Fibroblast of skin of right quadriceps (primary cell): ENCODE measurements around the gene ITPR1.
"Not testable (repeated sequence)": the region's sequence is repeated elsewhere in the genome, so short reads cannot be mapped to it uniquely, and the experiment has no call there.

ENCODE experiments used
- DNase-seq: peaks from one replicate; pipeline ENCODE4 v3.0.0-alpha.2; 2013

Gene ITPR1

GRCh38 chr3:4749567-4750002 is 256.4 kb downstream of the ITPR1 start:
- no peak for DNase-seq

DNA sequence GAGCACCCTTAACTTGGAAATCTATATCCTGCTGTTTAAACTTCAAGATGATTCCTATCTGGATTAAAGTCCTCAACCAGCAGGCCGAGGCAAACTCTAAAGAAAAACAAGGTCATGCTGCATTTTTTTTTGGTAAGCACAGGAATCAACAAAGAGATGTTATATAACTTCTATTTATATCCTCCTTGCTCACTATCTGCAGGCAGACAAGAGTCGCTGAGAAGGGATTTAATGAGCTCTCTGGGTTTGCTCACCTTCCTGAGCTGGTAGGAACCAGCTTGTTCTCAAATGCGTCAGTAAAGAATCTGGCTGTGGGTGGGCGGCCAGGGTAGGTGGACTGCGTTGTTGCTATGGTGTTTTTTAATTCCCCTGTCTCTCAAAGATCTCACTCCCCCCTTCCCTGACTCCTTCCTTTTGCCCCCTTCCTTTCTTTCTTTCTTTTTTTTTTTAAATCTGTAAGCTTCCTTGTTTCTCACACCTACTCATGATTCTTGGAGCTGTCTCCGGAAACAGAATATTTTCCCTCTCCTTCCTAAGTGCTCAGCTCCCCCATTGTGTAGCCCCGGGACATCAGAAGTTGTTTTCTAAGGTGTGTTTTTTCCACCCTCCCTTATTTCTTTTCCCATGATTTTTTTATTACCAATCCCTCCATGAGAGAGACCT is 257.3 kb downstream of the ITPR1 start:
- peak; percentile 47 for DNase-seq

DNA sequence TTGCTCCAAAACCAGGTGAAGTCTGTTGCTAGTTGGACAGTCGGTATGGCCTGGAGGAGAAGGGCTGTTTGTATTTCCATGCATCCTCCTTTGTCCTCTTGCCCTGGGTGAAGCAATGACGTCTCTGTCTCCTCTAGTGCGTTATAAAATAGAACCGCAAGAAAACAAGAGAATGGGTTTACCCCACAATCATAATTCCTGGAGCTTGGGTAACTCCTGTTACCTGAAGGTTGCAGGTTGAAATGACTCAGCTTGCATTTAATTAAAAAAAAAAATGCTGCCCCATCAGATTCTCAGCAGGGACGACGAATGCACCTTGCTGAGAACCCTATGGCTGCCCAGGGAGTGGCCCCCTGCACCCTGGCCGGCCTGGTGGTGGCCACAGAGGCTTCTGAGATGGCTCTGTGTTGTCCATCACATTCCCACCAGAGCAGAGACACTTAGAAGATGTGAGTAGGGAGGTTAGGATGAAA is 257.9 kb downstream of the ITPR1 start:
- no peak for DNase-seq

DNA sequence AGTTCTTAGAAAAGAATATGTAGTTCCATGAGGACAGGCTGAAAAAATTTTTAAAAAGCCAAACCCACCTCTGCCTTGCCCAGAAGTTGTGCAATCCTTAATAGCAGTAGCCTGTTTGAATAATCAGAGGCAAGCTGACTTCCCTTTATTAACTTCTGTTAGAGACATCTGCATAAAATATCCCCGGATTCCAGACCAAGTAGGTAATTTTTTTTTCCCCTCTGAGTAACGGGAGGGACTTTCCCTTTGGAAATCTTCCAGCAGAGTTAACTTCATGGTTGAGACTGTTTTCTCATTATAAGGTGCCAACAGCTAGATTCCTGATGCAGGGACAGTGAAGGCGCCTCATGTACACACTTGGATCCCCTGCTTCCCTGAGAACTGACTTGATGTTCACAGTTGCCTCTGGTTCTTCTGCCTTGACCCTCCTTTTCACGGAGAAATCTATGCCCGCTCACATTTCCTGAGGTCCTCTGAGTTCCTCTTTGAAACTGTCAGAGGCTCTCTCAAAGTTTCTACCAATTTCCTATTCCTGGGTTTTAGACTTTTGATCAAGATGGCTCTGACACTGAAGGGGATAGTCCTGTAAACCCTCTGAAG is 258.5 kb downstream of the ITPR1 start:
- peak; percentile 93 for DNase-seq

GRCh38 chr3:4752201-4753072 is 259.3 kb downstream of the ITPR1 start:
- peak; percentile 76 for DNase-seq

DNA sequence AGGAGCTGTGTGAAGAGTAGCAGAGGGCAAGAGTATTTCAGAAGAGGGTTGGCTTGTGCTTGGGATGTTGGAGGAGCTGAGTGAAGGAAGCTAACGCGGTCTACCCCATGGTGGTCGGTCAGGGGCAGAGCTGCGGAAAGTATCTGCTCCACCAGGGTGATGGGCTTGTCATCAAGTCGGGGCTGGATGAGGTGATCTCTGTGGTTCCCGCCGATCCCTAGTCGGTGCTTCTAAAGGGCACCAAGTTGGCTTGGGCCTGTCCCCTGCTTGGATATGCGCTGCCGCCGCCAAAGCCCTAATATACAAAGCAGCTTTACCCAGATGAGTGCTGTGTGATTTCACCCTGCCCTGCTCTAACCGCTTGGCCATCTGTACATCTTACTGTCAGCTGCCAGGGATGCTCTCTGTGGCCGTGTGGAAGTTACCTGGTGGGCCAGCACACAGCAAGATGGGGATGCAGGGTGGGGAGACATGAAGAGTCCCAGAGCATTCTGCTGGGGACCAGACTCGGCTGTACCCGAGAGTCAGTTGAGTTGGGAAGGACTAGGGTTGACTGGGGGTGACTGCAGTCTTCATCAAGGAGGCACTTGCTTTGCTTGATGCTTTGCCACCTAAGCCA is 260.0 kb downstream of the ITPR1 start:
- DNase-seq, result no peak

DNA sequence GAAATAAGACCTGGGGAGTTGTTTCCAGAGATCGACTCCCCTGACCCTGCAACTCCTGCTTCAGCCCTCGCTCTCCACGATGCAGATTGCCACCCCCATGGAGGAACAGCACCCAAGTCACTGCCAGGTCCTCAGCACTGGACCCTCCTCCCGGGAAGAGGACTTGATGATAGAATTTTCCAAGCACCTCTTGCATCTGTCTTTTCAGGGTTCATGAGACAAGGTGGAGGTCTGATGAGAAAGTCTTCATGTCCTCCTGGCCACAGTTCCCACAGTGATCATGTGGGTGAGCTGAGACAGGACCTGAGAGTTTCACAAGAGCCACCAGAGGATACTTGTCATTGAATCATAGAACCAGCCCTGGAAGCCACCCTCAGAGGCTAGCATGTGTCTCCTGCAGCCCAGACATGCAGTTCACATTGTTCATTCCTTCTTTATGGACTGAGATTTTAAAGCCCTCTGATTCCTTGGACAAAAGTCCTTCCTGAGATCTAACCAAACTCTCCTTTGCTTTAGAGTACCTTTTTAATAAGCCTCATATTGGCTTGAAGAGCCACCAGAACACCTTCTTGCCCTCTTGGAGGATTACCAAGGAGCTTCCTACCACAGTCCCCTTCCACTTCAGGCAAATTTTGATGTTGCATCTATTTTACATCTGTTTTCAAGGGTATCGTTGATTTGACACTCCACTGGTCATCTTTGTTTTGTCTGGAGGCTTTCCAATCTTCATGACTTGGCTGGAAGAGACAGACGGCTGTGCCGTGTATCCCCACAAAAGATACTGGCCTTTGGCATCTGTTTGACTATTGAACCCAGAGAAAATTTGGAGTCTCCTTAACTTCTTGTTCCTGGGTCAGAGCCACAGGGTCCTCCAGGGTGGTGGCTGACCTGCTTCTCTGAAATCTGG is 261.3 kb downstream of the ITPR1 start:
- no peak for DNase-seq

DNA sequence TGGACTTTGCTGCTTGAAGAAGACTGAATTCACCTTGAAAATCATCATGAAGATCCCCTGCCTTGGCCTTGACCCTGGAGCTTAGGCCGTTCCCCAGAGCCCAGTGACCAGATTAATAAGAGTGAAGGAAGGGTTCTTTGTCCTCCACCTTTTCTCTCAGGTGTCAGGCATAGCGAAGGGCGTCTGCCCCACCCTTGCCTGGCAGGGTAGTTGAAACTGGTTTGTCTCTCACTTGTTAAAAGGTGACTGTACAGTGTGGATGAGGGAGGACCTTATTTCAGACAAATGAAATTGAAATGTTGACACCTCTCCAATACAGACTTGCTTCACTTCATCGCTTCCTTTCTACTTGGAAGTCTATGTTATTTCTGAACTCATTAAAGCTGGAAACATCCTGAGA is 262.4 kb downstream of the ITPR1 start:
- no peak for DNase-seq

GRCh38 chr3:4756057-4756775 is 263.1 kb downstream of the ITPR1 start:
- no peak for DNase-seq

GRCh38 chr3:4756855-4757574 is 263.9 kb downstream of the ITPR1 start:
- DNase-seq, result no peak

DNA sequence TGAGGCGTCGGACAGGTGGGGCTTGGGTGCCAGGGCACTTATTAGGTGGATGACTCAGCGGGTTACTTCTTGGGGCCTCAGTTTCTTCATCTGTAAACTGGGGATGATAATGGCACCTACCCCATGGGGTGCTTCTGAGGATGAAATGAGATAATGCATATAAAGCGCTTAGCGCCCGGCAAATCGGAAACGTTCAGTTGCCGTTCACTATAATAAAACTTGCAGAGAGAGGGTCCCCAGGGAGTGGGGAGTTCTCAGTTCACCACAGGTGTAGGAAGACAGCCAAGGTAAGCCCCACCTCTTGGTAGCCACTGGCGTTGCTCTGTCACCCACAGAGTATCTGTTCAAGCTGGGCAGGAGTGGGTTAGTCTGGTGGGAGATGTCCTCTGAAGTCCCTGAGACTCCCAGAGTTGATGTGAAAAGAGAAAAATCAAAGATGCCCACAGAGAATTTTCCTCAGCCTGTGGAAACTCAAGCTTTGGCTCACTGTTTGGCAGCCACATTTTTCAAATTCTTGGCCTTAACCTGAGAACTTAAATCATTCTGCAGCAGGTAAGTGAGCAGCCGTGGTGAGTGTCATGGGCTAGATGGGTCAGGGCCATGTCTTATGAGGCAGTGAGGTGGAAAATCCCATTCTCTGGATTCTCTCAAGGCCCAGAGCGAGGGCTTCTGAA is 264.6 kb downstream of the ITPR1 start:
- DNase-seq, result no peak

GRCh38 chr3:4758249-4758860 is 265.2 kb downstream of the ITPR1 start:
- no peak for DNase-seq

DNA sequence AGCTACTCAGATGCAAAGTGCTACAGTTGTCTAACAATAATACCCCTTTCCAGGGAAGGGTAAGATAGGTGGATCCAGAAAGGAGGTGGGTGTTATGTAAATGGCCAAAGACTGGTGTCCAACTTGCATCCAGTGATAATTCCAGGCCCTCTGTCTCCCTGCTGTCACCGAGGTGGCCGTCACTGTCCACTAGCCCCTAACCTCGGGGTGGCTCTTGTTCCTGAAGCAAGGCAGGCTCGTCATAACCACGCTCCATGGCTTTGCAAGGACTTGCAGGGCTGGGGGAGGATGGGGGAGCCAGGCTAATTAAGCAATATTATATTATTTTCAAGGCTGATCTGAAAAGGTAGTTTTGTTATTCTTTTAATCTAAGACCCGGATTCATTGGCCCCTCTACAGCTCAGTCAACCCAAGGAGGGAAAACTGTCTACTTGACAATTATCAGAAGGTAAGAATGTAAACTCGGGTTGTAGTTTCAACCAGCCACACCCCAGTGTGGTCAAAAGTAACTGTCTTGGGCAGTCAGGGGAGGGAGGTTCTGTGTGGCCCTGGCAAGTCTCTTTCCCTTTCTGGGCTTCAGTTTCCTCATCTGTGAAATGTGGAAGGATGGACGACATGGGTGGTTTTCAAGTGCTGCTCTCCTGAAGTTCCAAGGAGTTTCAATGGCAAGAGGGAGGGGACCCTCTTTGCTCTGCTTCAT is 266.0 kb downstream of the ITPR1 start:
- no peak for DNase-seq

DNA sequence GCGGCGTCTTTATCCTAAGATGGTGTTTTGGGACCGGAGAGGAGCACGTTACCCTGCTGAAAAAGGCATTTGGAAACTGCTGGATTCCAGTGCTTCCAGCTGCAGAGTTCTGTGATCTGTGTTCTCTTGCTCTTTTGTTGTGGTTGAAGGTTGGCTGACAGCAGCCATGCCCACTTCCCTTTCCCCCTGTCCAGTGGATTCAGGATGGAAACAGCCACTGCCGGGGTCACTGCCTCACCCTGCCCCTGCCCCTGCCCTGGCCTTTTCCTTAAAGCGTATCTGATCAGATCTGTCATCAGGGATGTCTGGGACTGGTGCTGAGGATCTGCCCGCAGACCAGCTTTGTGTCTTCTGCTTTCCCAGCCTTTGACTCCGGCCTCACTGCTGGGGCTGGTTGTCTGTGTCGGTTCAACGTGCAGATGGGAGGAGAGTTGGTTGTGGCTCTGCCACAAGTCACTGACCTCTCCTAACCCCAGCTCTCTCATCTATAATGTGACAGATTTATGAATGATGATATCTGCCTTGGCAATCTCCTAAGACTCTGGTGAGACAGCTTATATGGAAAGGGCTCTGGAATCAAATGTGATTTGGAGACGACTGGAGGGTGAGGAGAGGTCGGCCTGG is 266.7 kb downstream of the ITPR1 start:
- no peak for DNase-seq

- DNase-seq, result no peak
These were observed 268.6 kb downstream of the ITPR1 start for GRCh38 chr3:4761759-4762158.

GRCh38 chr3:4762481-4763230 is 269.5 kb downstream of the ITPR1 start:
- DNase-seq, result not testable (repeated sequence)

DNA sequence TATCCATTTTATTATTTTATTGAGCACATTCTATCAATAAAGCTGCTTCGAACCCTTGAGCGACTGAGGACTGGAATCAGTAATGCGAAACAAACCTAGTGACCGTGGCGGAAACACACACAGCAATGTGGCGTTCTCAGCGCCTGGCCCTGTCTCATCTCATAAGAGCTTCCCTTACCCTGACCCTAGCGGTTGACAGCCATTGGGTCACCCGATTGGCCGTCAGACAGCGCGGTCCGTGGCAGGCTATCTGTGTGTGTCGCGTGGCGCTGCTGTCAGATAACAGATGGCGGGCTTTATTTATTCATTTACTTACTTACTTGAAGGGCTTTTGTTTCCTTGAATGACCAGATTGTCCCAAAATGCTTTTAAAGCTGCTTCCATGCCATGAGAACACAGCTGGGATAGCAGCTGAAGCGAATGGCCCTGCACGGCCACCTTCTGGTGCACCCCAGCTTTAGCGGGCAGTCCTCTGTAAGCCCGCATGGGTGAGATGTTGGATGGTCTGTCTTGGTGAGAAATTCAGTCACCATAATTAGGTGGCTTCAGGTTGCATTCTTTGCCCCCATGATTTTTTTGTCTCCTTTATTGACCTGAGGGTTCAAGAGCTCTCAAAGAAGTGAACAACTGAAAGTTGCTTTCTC is 270.6 kb downstream of the ITPR1 start:
- DNase-seq, result no peak
